GM12878 (cell line): ENCODE measurements around the gene PSME3. TPM values are rescaled to one million over a fixed set of nuclear protein-coding genes. Genes with fewer than 3 reads are reported as not detected.

Source experiments
- ATAC-seq: fragments of 200-7000 bp; cut with Tn5 transposase; 3 replicates; pipeline ENCODE4 v1.9.1; 2020; ENCODE audit warnings: mild to moderate bottlenecking, moderate library complexity
- Bru-seq: library from RNA; stranded (reverse); fragments of 400-500 nt; gene quantifications from one replicate; lab custom pipeline; 2021; lab: Mats Ljungman, UMichigan
- BruChase-seq, 2 experiments: library from RNA; stranded (reverse); fragments of 400-500 nt; gene quantifications; one replicate each; lab custom pipeline; 2021; lab: Mats Ljungman, UMichigan
- BruUV-seq: library from RNA; stranded (reverse); fragments of 400-500 nt; replicated peaks from 2 replicates; lab custom pipeline; 2021; lab: Mats Ljungman, UMichigan
- CTCF ChIA-PET: fragments of 300-600 bp; sonication (Branson Sonifier 250); formaldehyde crosslinking; extraction: SDS; loops from one replicate; lab custom pipeline; 2021; ENCODE audit warnings: inconsistent platforms; lab: Yijun Ruan, JAX
- POLR2A ChIA-PET: fragments of 350-600 bp; formaldehyde crosslinking; extraction: SDS; loops from one replicate; lab custom pipeline; 2021; ENCODE audit warnings: inconsistent platforms; lab: Charles Lee
- RAD21 ChIA-PET: fragments of 300-600 bp; sonication (Branson Sonifier 250); formaldehyde crosslinking; loops from one replicate; lab custom pipeline; 2023; ENCODE audit warnings: antibody characterized with exemption; ENCODE audit not compliant: unreplicated experiment; lab: Charles Lee
- SMC1A ChIA-PET: fragments of 300-600 bp; sonication (Branson Sonifier 250); formaldehyde crosslinking; loops from one replicate; lab custom pipeline; 2023; ENCODE audit not compliant: unreplicated experiment, uncharacterized antibody; lab: Charles Lee
- DNase-seq: peaks from one replicate; pipeline ENCODE4 v3.0.0-alpha.2; 2011; ENCODE audit warnings: low read depth, low spot score
- FAIRE-seq: peaks from 3 replicates; lab custom pipeline; 2011; peaks lifted over from hg19 to GRCh38; lab: Jason Lieb, UNC
- H2AFZ ChIP-seq: 2 replicates; pipeline ENCODE4 v1.6.0; 2011; ENCODE audit warnings: low read depth, low read length, control low read depth; ENCODE audit not compliant: control insufficient read depth
- H3K27ac ChIP-seq: 2 replicates; pipeline ENCODE4 v1.5.1; 2011; ENCODE audit warnings: control low read depth; ENCODE audit not compliant: control insufficient read depth, insufficient read depth
- H3K27me3 ChIP-seq, 2 experiments: replicated peaks in 1 of 2; 2 replicates each; pipeline versions ENCODE4 v1.6.0 to v1.6.1; 2011; ENCODE audit warnings: low read length in 1 of 2; ENCODE audit not compliant: control insufficient read depth in 2 of 2, insufficient read depth in 2 of 2
- H3K36me3 ChIP-seq, 2 experiments: 2 replicates each; pipeline ENCODE4 v1.5.1; 2011; ENCODE audit warnings: low read length in 1 of 2; ENCODE audit not compliant: control insufficient read depth in 2 of 2, insufficient read depth in 2 of 2
- H3K4me1 ChIP-seq: 2 replicates; pipeline ENCODE4 v1.6.1; 2011; ENCODE audit warnings: mild to moderate bottlenecking, low read length, moderate library complexity, mixed read lengths; ENCODE audit not compliant: control insufficient read depth, insufficient read depth
- H3K4me2 ChIP-seq: 2 replicates; pipeline ENCODE4 v1.6.0; 2011; ENCODE audit warnings: control low read depth; ENCODE audit not compliant: control insufficient read depth, insufficient read depth
- H3K4me3 ChIP-seq: fragments of 200-600 bp; sonication (generic); 2 replicates; pipeline ENCODE4 v1.5.1; 2016
- H3K79me2 ChIP-seq: 2 replicates; pipeline ENCODE4 v1.6.0; 2011; ENCODE audit warnings: low read length; ENCODE audit not compliant: control insufficient read depth, insufficient read depth
- H3K9ac ChIP-seq: 2 replicates; pipeline ENCODE4 v1.8.0; 2011; ENCODE audit warnings: low read length, control low read depth, mixed read lengths; ENCODE audit not compliant: control insufficient read depth, insufficient read depth
- H3K9me3 ChIP-seq: replicated peaks from 3 replicates; pipeline ENCODE4 v1.5.1; 2011; ENCODE audit warnings: mild to moderate bottlenecking, low read length; ENCODE audit not compliant: control insufficient read depth, insufficient read depth
- H4K20me1 ChIP-seq: 2 replicates; pipeline ENCODE4 v1.6.0; 2011; ENCODE audit not compliant: control insufficient read depth, insufficient read depth
- BHLHE40 ChIP-seq, 2 experiments: fragments of 450-650 bp in 1 of 2; IDR thresholded peaks; 2 replicates each; pipeline ENCODE4 v1.6.1; 2011 to 2017; ENCODE audit warnings: low read depth in 2 of 2, borderline replicate concordance in 1 of 2, improper control_type of control experiment in 1 of 2, low read length in 1 of 2, mild to moderate bottlenecking in 1 of 2
- CREM ChIP-seq: IDR thresholded peaks from 2 replicates; pipeline ENCODE4 v1.6.1; 2014; ENCODE audit warnings: antibody characterized with exemption, low read depth
- EZH2 ChIP-seq: IDR thresholded peaks from 2 replicates; pipeline ENCODE4 v1.6.1; 2012; ENCODE audit warnings: low read depth, mild to moderate bottlenecking, control low read depth, inconsistent platforms, low read length, borderline replicate concordance; ENCODE audit not compliant: control insufficient read depth
- GABPA ChIP-seq: IDR thresholded peaks from 2 replicates; pipeline ENCODE4 v1.6.1; 2014; ENCODE audit warnings: antibody characterized with exemption, low read depth, mild to moderate bottlenecking, inconsistent platforms
- LARP7 ChIP-seq: fragments of 450-650 bp; IDR thresholded peaks from 2 replicates; pipeline ENCODE4 v1.6.1; 2017; ENCODE audit warnings: mild to moderate bottlenecking
- MYB ChIP-seq: fragments of 150-350 bp; IDR thresholded peaks from 2 replicates; pipeline ENCODE4 v1.6.1; 2014; ENCODE audit warnings: mild to moderate bottlenecking, low read depth, low read length, borderline replicate concordance
- NFYA ChIP-seq: IDR thresholded peaks from 2 replicates; pipeline ENCODE4 v1.6.1; 2011; ENCODE audit warnings: low read depth, mild to moderate bottlenecking, low read length, improper control_type of control experiment, borderline replicate concordance
- NRF1 ChIP-seq: conservative IDR thresholded peaks from 2 replicates; pipeline ENCODE4 v1.6.1; 2011; ENCODE audit warnings: mild to moderate bottlenecking, low read depth, low read length, improper control_type of control experiment
- PML ChIP-seq: IDR thresholded peaks from 2 replicates; pipeline ENCODE4 v1.6.1; 2012; ENCODE audit warnings: low read length, inconsistent platforms
- SMAD5 ChIP-seq: IDR thresholded peaks from 2 replicates; pipeline ENCODE4 v1.6.1; 2016; ENCODE audit warnings: antibody characterized with exemption, low read depth
- SMARCA5 ChIP-seq: fragments of 450-650 bp; IDR thresholded peaks from 2 replicates; pipeline ENCODE4 v1.6.1; 2017; ENCODE audit warnings: mild to moderate bottlenecking
- SMC3 ChIP-seq: IDR thresholded peaks from 2 replicates; pipeline ENCODE4 v1.6.1; 2011; ENCODE audit warnings: low read length, improper control_type of control experiment, borderline replicate concordance
- YBX1 ChIP-seq: fragments of 450-650 bp; IDR thresholded peaks from 2 replicates; pipeline ENCODE4 v1.6.1; 2016; ENCODE audit warnings: antibody characterized with exemption
- WGBS: methylation state at CpG from one replicate; pipeline ENCODE4 v1.1.6; 2016; ENCODE audit warnings: low lambda C conversion rate; ENCODE audit not compliant: insufficient replicate concordance, insufficient coverage; ENCODE audit errors: missing lambda C conversion rate; 5-methylcytosine and 5-hydroxymethylcytosine counted together
- in situ Hi-C: fragments of 300-500 bp; cut with MboI; formaldehyde crosslinking; loops from 9 replicates; pipeline ENCODE4 v1.14.3; 2018; ENCODE audit warnings: mixed read lengths
- intact Hi-C: fragments of 100-400 bp; cut with micrococcal nuclease; formaldehyde crosslinking; loops from one replicate; pipeline ENCODE4 v1.14.2; 2022; ENCODE audit not compliant: unreplicated experiment
- long read RNA-seq, 2 experiments: library from polyadenylated mRNA; unstranded; transcript quantifications; one replicate each; pipeline ENCODE4 v2.0.0, GENCODE V29; 2019 to 2020
- polyA minus RNA-seq, 3 experiments: library from RNA; depleted of rRNA, polyadenylated mRNA; stranded (reverse); fragments of >200 nt; gene quantifications; 2 replicates each; pipeline ENCODE4 v1.2.3, GENCODE V29; 2011
- polyA plus RNA-seq, 11 experiments: library from polyadenylated mRNA; depleted of rRNA in 4 of 11; unstranded in 6 of 11; stranded (reverse) in 5 of 11; fragments of >200 nt; fragmentation: Nextera tagmentation in 4 of 11; fragmentation: Illumina TruSeq in 1 of 11; extraction: Ambion mirVana in 4 of 11; extraction: Trizol in 1 of 11; gene quantifications; 1 replicate in 1 of 11; 2 replicates in 10 of 11; pipeline versions ENCODE4 v1.2.1 to v1.2.3, GENCODE V29; 2011 to 2016; ENCODE audit warnings: inconsistent platforms in 2 of 11, missing spikeins in 2 of 11, low read depth in 1 of 11
- total RNA-seq, 4 experiments: library from RNA; depleted of rRNA in 3 of 4; stranded (reverse); fragments of >200 nt in 3 of 4; fragmentation: Illumina TruSeq in 1 of 4; extraction: Trizol in 1 of 4; gene quantifications; 2 replicates each; pipeline versions ENCODE4 v1.2.1 to v1.2.3, GENCODE V29; 2013 to 2021
- TF ChIP-seq, protein P1 (sequence below): IDR thresholded peaks from 2 replicates; pipeline ENCODE4 v1.6.1; 2012; ENCODE audit warnings: mild to moderate bottlenecking, low read depth, low read length

The PSME3 gene, protein sequence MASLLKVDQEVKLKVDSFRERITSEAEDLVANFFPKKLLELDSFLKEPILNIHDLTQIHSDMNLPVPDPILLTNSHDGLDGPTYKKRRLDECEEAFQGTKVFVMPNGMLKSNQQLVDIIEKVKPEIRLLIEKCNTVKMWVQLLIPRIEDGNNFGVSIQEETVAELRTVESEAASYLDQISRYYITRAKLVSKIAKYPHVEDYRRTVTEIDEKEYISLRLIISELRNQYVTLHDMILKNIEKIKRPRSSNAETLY
- 62.2 and 67.3 TPM in 2 replicates for total RNA-seq (2013; cell fraction: nucleolus; rRNA removed)
- total RNA-seq (2014; rRNA removed) (92.3 and 93.2 TPM in 2 replicates), total RNA-seq (2014; rRNA removed; fragmentation: Illumina TruSeq; extraction: Trizol) (83.7 and 89.6 TPM in 2 replicates), total RNA-seq (2021) (187 and 190 TPM in 2 replicates), polyA plus RNA-seq (2011; rRNA removed) (126 and 130 TPM in 2 replicates), polyA plus RNA-seq (2014; fragmentation: Illumina TruSeq; extraction: Trizol) (198 and 200 TPM in 2 replicates), polyA plus RNA-seq (2014; fragmentation: Nextera tagmentation; extraction: Ambion mirVana) (10 to 100 TPM; 26.9 to 33.8 TPM), polyA plus RNA-seq (2014; rRNA removed) (141 and 145 TPM in 2 replicates), polyA plus RNA-seq (2016; fragmentation: Nextera tagmentation; extraction: Ambion mirVana) (100 to 1,000 TPM; 320 to 330 TPM), polyA minus RNA-seq (2011; rRNA and poly(A)+ RNA removed) (67.4 and 72.3 TPM in 2 replicates), Bru-seq, nascent RNA (percentile 78 among the genes with signal in this experiment), BruChase-seq, experiment 1, labeled RNA remaining after a 6-hour chase (percentile 94 among the genes with signal in this experiment), BruChase-seq, experiment 2, labeled RNA remaining after a 2-hour chase (percentile 91 among the genes with signal in this experiment)
- polyA plus RNA-seq (2011; ENCODE audit: low read depth) = 55.8 TPM
- polyA plus RNA-seq (2011; cell fraction: cytosol; rRNA removed) = 107 and 117 TPM in 2 replicates
- 60.1 and 83.9 TPM in 2 replicates for polyA plus RNA-seq (2011; cell fraction: nucleus; rRNA removed)
- polyA plus RNA-seq (2012) = 65.2 and 67.5 TPM in 2 replicates
- polyA minus RNA-seq (2011; cell fraction: cytosol; rRNA and poly(A)+ RNA removed) = 33.3 and 39.9 TPM in 2 replicates
- 23.3 and 45.4 TPM in 2 replicates for polyA minus RNA-seq (2011; cell fraction: nucleus; rRNA and poly(A)+ RNA removed)
- long read RNA-seq, experiment 1, transcript PSME3-210 (11 exons, 998 nt) = major isoform, 115 of 137 reads
- long read RNA-seq, experiment 1, partial matches to known transcripts = 3 of 137 reads
- long read RNA-seq, experiment 1, other reads (novel, unspliced or antisense) = 14 of 137 reads
- long read RNA-seq, experiment 2, transcript PSME3-210 (11 exons, 998 nt) = major isoform, 90 of 103 reads
- long read RNA-seq, experiment 2, partial matches to known transcripts = 6 of 103 reads
- long read RNA-seq, experiment 2, other reads (novel, unspliced or antisense) = 7 of 103 reads

DNA sequence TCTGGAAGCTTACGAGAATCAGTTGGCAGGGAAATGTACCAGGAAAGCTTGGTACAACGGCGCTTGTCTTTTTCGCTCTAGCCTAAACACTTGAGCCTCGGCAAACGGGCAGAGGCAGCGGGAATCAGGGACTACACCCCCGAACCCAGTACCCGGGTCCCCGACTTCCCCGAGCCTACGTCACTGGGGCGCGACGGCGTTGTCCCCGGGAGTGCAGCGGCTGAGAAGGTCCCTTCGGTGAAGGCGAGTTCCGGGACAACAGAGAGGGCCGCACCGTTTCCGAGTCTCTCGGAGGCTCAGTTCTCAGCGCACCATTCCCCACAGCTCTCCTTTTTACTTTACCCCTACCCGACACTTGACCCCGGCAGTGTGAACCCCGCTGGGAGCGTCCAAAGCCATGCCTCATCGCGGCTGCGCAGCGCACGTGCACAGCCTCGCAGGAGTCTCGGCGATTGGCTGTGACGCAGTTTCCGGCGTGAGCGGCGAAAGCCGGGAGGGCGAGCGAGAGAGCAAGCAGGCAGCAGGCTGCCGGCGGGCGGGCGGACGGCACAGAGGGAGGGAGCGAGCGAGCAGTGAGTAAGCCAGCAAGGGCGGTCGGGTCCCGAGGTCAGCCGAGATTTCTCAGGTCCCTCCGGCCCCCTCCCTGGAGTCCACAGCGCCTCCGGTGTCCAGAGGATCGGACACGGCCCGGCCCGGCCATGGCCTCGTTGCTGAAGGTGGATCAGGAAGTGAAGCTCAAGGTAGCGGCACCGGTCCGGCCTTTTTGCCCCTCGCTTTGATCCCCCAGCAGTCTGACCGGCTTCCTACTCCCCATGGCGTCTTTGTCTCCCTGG, at the start of gene PSME3:
Gene PSME3 (plus strand): TSS at position 464 of the 833 bp plus-strand sequence. CDS start 235 bp downstream, at position 699.
- CTCF ChIA-PET = interaction anchor here (0.7 to 6.8 kb wide), 9 partner anchors 10 to 651 kb away, joined by 3 to 81 read pairs (median 3); partner anchors contain the start of genes BECN1, DHX8, PSMC3IP and RAMP2
- Histone ChIP-seq H3K27me3 (no peaks in the 10 kb centered on the region), H3K4me3 (peak within 1 kb of the TSS; percentile 93), H3K9ac (peak within 1 kb of the TSS; percentile 90), H3K79me2 (peaks cover 30% of the 10 kb centered on the region), H3K36me3 (peaks cover 2 to 12% of the 10 kb centered on the region in 2 experiments; a peak in 3 of 4 replicates), H4K20me1 (no peaks in the 10 kb centered on the region), H3K9me3 (no peaks in the 10 kb centered on the region; the same call in 2 of the 3 replicates), H3K27ac (peak within 1 kb of the TSS; percentile 92), H3K4me1 (peaks cover 5% of the 10 kb centered on the region; the same call in 1 of the 2 replicates), H3K4me2 (peak within 1 kb of the TSS; percentile 82), H2AFZ (peak within 1 kb of the TSS; percentile 96)
- SMC1A ChIA-PET = interaction anchor here (1.2 to 3.6 kb wide), 4 partner anchors 9 to 255 kb away, joined by 3 to 14 read pairs (median 7); partner anchors contain the start of genes BECN1 and RPL27
- BruUV-seq = TSS peak; percentile 93
- in situ Hi-C loops = no loop called here
- WGBS = under 1% methylated on average over 65 of the region's 71 CpGs
- ATAC-seq (peak; percentile 95), DNase-seq (peak; percentile 59), FAIRE-seq (peak; percentile 84)
- POLR2A ChIA-PET = interaction anchor here (0.5 to 3.1 kb wide), 6 partner anchors 10 to 295 kb away, joined by 3 to 25 read pairs (median 4); partner anchors contain the start of genes BECN1 and RPL27
- RAD21 ChIA-PET = interaction anchor here (0.6 to 1.8 kb wide), 5 partner anchors 9 to 285 kb away, joined by 3 to 5 read pairs (median 3); partner anchors contain the start of genes BECN1, PSMC3IP and RPL27
- intact Hi-C loops = no loop called here
- peak; percentile 53 for TF ChIP-seq NRF1
- TF ChIP-seq EZH2 = no peak
- TF ChIP-seq, protein P1, sequence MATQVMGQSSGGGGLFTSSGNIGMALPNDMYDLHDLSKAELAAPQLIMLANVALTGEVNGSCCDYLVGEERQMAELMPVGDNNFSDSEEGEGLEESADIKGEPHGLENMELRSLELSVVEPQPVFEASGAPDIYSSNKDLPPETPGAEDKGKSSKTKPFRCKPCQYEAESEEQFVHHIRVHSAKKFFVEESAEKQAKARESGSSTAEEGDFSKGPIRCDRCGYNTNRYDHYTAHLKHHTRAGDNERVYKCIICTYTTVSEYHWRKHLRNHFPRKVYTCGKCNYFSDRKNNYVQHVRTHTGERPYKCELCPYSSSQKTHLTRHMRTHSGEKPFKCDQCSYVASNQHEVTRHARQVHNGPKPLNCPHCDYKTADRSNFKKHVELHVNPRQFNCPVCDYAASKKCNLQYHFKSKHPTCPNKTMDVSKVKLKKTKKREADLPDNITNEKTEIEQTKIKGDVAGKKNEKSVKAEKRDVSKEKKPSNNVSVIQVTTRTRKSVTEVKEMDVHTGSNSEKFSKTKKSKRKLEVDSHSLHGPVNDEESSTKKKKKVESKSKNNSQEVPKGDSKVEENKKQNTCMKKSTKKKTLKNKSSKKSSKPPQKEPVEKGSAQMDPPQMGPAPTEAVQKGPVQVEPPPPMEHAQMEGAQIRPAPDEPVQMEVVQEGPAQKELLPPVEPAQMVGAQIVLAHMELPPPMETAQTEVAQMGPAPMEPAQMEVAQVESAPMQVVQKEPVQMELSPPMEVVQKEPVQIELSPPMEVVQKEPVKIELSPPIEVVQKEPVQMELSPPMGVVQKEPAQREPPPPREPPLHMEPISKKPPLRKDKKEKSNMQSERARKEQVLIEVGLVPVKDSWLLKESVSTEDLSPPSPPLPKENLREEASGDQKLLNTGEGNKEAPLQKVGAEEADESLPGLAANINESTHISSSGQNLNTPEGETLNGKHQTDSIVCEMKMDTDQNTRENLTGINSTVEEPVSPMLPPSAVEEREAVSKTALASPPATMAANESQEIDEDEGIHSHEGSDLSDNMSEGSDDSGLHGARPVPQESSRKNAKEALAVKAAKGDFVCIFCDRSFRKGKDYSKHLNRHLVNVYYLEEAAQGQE = no peak
- no peak for TF ChIP-seq SMARCA5
- peak; percentile 93 for TF ChIP-seq PML
- peak; percentile 99 for TF ChIP-seq CREM
- peak; percentile 81 for TF ChIP-seq LARP7
- peak; percentile 91 for TF ChIP-seq GABPA
- TF ChIP-seq SMC3 = 0 out of 2 replicates have a peak, but pooled peaks have one; percentile 11
- peak; percentile 82; the same call in 1 of the 2 replicates for TF ChIP-seq SMAD5
- no peak for TF ChIP-seq NFYA
- TF ChIP-seq MYB = no peak
- no peak for TF ChIP-seq YBX1
- TF ChIP-seq BHLHE40 (IDR thresholded peaks at IDR 0.05; ENCODE audit: borderline replicate concordance in 1 of 2, low read depth in 2 of 2, low read length in 1 of 2) = peak; percentile 100
